HEK293T (cell line): ENCODE data around the gene CCDC148.

Experiments
- BHLHE40 ChIP-seq: fragments of 450-650 bp; IDR thresholded peaks from 2 replicates; pipeline ENCODE4 v1.6.1; 2016; ENCODE audit warnings: mild to moderate bottlenecking, moderate library complexity, borderline replicate concordance
- ELF4 ChIP-seq: fragments of 450-650 bp; IDR thresholded peaks from 2 replicates; pipeline ENCODE4 v1.6.1; 2017; ENCODE audit warnings: antibody characterized with exemption
- NFRKB ChIP-seq: fragments of 450-650 bp; IDR thresholded peaks from 2 replicates; pipeline ENCODE4 v1.6.1; 2016; ENCODE audit warnings: mild to moderate bottlenecking, moderate library complexity
- SP1 ChIP-seq: fragments of 450-650 bp; IDR thresholded peaks from 2 replicates; pipeline ENCODE4 v1.6.1; 2017
- SUZ12 ChIP-seq: fragments of 450-650 bp; IDR thresholded peaks from 2 replicates; pipeline ENCODE4 v1.6.1; 2016; ENCODE audit warnings: mild to moderate bottlenecking
- ZNF384 ChIP-seq: fragments of 450-650 bp; IDR thresholded peaks from 2 replicates; pipeline ENCODE4 v1.6.1; 2016

- TF ChIP-seq ELF4 (no peak), SP1 (no peak), ZNF384 (no peak), BHLHE40 (no peak), SUZ12 (no peak), NFRKB (no peak)
Measured at GRCh38 chr2:158128168-158128973, 328.2 kb downstream of the CCDC148 start.
